Activated gamma-delta T cell treated with Interleukin-2 at 50 U/mL for 16 hours (primary cell): ENCODE measurements around the gene FKRP.

Experiments
- DNase-seq: peaks from one replicate; pipeline ENCODE4 v3.0.0-alpha.2; 2020

FKRP gene

DNA sequence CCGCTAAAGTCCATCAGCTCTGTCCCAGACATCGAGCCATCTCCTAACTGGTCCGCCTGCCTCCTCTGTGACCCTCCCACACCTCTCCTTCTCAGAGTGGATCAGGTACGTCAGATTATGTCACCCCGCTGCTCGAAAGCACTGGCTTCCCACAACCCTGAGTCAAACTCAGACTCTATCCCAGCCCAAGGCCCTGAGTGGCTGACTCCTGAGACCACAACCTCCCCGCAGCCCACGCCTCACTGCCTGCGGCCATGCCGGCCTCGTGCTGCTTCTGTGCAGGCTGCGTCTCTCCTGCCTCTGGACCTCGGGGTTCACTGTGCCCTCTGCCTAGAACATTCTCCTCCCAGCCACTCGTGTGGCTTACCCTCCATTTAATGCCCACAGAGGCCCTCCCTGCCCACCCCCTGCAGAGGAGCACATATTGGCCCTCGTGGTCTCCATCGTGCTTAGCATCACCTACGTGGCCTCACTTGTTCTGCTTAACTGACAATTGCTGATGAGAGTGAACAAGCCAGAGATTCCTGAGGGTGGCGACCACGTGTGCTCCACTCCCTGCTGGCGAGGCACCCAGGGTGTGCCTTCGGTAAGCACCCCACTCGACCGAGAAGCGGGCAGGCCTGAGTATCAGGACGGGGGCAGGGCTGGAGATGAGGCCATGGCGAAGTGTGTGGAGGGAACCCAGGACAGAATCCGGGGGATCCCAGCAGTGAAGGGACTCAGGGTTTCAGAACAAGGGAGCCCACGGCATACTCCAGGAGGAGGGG lies 13.5 kb upstream of the FKRP start:
- DNase-seq: no peak

DNA sequence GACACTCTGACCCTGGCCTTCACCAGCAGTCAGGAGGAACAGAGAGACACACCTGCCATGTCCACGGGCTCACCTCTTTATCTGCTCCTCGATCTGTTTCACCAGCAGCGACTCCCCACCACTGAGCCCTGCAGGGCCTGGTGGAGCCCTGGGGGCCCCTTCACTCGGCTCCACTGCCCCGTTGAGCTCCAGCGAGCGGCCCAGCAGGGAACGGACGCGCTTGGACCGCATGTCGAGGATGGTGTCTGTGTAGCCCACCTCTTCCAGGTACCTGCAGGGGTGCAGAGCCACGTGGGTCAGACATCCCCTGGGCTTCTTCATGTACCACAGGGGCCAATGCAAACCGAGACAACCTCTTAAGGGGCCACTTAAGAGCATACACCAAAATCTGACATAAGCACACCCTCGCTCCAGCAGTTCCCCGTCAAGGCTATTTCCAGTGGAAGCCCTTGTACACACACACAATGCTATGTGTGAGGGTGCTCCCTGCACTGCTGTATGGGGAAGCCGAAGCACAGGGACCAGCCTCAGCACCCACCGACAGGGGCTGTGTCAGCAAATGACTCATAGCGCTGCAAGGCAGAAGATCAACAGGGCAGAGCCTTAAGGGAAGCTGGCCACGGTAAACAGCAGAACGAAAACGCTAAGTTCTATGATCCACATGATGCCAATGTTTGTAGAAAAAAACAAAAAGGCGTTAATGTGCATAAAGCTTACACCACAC lies 12.7 kb upstream of the FKRP start:
- DNase-seq: no peak

DNA sequence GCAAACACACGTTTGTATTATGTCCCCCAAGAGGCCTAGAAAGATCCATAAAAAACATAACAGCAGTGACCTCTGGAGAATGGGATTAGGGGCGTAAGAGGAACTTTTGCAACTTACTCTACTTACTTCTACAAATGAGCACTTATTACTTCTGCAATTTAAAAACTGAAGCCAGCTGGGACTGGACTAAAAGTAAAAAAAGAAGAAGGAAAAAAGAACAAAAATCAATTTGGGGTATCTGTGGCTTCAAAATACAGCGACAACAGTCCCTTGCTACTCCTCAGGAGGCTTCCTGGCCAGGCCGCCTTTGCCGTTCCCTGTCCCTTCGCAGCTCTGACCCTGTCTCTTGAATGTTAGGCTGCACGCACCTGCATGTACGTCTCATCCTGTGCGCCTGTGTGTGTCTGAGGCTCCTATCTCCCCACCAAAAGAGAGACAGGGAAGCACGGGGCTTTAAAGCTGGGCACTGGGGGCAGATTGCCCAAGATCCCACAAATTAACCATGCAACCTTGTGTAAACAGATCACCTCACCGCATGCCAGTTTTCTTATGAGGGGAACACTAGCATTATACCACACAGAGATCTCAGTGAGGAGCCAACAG lies 12.1 kb upstream of the FKRP start:
- DNase-seq: no peak

DNA sequence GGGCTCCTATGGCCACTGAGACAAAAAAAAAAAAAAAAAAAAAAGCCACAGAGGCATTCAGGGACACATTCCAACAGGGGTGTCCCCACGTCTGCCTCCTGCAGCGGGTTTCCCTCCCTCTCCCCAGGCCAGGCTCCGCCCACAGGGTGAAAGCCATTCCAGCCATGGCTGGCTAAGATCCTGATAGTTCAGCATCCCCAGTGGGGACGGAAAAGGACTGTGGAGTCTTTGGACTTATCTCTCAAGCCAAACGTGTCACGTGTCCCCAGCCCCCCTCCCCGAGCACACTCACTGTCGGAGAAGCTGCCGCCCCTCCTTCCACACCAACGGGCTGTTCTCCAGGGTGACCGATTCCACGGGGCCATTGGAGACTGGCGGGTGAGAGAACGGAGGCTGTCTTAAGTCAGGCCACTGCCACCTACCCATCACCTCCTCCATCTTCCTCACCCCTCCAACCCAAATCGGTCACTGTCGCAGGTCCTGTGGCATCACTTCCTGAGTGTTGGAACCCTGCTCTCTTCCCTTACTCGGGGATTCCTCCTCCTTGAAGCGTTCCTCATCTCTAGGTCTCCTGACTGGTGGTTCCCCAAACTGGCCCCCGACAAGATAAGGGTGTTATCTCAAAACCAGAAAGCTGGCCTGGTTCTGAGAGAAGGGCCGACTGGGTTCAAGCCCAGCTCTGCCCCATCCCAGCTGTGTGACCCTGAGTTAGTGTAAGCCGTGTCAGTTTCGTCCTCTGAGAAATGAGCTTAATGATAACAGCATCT lies 9.1 kb upstream of the FKRP start:
- DNase-seq: no peak

DNA sequence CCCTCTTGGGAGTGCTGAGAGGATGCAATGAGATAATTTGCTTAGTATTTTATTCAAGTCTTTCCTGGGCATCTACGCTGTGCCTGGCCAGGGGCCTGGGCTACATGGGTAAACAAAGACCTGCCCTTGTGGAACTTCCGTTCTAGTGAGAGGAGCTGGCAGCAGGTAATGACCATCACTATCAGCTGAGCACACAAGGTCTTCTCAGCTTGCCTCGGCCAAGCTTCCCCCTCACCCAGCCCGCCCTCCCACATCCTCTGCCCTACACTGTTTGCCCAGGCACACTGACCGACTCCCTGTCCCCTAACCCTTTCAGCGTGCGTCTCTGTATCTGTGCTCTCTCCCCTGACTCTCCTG lies 8.6 kb upstream of the FKRP start:
- DNase-seq: no peak

DNA sequence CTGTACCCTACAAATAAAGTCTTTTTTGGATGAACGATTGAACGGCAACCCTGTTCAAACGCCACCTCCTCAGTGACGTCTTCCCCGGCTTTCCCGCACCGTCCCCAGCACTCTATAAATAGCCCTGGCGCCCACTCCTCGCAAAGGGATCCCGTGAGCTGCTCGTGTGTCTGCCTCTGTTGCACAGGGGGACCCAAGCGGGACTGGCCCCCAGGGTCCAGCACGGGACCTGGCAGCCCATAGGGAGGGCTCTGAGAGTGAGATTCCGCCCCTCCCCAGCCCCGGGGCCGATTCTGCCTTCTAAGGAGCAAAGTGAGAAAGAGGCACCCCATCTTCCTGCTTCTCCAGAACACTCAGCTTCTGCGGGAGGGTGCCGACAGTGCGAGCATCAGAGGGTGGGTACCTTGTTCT lies 8.1 kb upstream of the FKRP start:
- no peak for DNase-seq

DNA sequence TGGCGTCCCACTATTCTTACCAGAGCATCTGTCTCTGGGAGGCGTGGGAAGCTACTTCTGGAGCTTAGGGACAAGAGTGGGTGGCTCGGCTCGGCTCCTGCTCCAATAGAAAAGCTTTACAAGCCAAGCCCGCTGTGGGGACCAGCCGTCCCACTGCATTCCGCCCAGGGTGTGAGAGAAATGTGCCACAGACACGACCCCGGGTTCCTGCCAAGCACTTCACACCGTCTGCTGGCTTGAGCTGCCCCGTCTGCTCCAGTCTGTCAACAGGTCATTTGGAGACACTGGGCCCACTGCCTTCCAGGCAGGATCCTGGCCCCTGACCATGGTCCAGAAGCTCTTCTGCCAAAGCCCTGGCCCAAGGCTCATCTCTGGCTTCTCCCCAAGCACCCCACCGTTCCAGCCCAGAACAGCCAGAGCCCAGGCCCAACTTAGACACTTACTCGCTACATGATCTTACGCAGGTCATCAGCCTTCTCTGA lies 6.5 kb upstream of the FKRP start:
- DNase-seq: no peak

DNA sequence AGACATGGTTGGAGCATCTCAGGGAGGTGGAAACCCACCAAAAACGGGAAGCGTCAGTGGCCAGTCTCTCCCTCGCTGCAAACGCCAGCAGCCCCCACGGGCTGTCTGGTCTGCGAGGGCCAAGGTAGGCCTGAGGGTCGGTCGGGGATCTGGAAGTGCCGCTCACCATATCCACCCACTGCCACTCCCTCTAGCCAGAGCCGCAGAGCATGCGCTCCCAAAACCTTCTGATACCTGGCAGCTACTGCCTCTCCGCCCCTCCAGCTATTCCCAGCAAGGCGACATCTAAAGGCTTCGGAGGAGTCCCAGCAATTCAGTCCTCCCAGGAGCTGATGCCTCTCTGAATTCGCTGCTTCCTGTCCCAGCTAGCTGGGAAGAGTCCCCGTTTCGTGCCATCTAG lies 4.4 kb upstream of the FKRP start:
- no peak for DNase-seq

DNA sequence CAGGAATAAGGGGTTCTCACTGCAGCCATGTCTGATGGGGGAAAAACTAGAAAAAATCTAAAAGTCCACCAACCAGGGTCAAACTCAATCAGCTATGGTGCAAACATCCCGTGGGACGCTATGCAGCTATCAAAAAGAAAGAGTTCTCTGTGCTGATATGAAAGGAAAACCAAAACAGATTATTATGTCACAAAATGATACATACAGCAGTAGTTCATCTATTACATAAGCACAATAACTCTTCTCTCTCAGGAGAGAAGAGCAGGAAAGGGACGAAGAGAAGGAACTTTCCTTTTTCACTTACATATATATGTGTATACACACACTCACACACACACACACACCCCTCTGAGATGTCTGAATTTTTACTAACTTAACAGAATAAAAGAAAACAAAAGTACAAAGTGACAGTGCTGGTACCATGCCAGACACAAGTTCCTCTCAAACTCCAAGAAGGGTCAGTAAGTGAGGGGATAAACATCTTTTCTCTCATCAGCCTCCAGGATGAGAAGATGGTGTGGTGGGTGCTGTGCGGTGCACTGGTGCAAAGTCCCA lies 2.9 kb upstream of the FKRP start:
- DNase-seq: no peak

DNA sequence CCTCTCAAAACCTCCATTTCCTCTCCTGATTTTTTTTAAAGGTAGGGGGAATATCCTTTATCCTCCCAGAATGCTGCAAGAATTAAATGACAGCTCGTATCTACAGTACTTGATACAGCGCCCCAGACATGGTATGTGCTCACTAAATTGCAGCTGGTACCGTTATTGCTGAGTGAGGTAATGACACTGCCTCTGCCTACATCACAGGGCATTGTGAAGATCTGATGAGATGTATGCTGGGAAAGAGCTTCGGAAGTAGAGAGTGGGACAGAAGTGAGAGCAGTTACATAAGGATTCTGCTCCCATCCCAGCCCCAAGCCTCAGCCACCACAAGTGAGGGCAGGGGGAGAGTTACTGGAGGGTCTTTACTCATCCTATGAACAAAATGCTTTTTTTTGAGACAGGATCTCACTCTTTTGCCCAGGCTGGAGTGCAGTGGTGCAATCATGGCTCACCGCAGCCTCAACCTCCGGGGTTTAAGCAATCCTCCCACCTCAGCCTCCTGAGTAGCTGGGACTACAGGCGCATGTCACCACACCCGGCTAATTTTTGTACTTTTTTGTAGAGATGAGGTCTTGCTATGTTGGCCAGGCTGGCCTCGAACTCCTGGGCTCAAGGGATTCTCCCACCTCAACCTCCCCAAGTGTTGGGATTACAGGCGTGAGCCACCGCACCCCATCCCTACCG lies 1.7 kb upstream of the FKRP start:
- no peak for DNase-seq

DNA sequence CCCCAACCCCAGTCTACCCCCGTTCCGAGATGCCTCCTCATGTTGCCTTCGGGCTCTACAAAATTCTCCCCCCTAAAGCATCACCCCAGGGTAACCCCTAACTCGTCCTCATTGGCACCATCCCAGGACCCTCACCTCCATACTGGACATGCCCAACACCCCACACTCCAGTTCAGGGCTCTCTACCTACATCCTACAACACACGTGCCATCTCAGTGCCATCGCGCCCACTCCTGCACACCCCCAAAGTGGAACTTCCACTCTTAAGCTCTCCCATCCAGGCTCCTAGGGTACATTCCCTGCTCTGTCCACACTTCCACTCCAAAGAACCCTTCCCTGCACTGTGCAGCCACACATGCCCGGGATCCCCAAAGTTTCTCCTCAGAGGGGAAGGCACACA lies 827 bp upstream of the FKRP start:
- no peak for DNase-seq

DNA sequence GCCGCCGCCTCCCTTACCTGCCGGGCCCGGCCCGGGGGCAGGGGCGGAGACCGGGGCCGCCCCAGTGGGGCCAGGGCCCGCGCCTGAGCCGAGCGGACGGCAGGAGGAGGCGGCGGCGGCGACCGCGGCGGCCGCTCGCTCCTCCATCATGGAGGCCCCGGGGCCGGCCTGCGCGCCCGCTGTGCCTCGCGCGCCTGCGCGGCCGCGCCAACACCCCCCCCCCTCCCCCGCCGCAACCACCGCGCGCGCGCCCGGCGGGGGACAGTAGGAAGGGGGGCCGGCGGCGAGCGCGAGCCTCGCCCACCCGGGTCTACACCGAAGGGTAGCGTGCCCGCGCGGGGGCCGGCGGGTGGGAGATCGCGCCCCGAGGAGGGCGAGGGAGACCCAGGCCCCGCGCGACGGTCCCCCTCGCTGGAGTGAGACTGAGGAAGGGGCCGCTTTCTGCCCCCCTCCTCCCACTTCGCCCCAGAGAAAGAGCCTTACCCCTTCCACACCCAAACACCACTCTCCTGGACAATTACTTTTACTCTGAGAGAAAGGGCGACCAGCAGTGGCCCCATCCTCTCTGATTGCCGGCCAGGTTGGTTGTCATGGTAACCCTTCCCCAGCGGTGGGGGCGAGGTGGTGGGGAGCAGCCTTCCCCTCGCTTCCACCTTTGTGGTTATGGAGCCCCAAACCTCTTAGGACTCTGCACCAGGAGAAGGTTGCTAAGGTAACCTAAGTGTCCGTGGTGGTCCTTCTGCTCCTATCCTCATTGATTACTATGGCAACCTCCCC lies 612 bp downstream of the FKRP start, which contains the start of gene STRN4:
Gene STRN4, minus strand, starts transcription at position 170 of the 777 bp plus-strand sequence. Its CDS starts 20 bp downstream, at position 150.
- peak; percentile 52 for DNase-seq

DNA sequence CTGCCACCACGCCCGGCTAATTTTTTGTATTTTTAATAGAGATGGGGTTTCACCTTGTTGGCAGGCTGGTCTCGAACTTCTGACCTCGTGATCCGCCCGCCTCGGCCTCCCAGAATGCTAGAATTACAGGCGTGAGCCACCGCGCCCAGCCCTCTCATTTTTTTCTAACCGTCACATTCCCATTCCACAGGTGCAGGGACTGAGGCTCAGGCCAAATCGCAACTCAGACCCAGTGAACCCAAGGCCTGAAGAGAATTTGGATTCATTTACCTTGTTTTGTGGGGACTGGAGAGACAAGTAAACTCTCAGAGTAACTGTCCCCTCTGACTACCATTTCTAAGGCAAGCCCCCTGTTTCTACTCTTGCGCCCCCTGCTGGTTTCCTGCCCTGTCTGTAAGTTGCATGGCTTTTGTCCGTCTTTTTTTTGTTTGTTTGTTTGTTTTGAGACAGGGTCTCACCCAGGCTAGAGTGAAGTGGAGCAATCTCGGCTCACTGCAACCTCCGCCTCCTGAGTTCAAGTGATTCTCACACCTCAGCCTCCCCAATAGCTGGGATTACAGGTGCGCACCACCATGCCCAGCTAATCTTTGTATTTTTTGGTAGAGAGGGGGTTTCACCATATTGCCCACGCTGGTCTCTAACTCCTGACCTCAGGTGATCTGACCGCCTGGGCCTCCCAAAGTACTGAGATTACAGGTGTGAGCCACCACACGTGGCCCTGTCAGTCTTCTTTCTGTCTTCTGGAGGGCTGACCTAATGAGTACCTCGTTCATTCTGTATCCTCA lies 2.7 kb downstream of the FKRP start:
- DNase-seq: peak; percentile 78

DNA sequence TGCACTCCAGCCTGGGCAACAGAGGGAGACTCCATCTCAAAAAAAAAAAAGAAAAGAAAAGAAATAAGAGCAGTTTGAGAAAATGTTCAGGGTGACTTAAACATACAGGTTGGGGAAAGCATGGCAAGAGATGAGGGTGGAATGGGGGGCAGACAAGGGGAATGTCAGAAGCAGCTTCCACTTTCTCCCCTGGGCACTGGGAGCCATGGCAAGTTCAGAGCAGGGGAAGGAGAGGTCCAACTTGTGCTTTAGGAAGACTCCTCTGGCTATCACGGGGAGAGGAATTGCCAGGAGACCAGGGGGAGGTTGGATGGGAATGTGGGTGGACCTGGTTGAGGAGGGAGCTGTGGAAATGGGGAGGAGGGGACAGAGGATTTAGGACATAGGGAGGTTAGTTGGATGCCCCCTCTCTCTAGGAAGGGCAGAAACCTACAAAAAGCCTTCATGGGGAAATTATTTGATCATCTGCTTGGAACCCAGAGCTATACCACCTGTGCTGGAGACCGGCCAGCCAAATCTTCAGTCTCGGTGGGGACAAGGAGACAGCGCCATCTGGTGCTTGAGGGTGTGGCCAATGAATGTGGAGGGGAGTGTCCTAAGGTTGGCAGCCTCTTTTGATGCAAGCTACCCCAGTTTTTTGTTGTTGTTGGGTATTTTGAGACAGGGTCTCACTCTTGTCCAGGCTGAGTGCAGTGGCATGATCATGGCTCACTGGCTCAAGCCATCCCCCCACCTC lies 7.7 kb downstream of the FKRP start:
- DNase-seq: peak; percentile 64

DNA sequence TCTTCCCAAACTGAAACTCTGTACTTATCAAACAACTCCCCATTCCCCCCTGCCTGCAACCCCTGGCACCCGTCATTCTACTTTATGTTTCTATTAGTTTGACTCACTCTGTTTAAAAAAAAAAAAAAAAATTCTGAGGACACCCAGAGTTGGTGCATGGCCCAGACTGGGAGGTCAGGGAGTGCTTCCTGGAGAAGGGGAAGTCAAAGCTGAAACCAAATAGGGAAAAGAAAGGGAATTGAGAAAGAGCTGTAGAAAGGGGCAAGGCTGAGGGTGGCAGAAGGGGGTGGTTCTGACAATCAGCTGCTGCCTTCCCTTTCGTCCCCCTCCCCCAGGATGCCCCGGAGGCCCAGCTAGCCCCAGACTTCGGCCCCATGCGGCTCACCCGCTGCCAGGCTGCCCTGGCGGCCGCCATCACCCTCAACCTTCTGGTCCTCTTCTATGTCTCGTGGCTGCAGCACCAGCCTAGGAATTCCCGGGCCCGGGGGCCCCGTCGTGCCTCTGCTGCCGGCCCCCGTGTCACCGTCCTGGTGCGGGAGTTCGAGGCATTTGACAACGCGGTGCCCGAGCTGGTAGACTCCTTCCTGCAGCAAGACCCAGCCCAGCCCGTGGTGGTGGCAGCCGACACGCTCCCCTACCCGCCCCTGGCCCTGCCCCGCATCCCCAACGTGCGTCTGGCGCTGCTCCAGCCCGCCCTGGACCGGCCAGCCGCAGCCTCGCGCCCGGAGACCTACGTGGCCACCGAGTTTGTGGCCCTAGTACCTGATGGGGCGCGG lies 9.4 kb downstream of the FKRP start:
- no peak for DNase-seq

DNA sequence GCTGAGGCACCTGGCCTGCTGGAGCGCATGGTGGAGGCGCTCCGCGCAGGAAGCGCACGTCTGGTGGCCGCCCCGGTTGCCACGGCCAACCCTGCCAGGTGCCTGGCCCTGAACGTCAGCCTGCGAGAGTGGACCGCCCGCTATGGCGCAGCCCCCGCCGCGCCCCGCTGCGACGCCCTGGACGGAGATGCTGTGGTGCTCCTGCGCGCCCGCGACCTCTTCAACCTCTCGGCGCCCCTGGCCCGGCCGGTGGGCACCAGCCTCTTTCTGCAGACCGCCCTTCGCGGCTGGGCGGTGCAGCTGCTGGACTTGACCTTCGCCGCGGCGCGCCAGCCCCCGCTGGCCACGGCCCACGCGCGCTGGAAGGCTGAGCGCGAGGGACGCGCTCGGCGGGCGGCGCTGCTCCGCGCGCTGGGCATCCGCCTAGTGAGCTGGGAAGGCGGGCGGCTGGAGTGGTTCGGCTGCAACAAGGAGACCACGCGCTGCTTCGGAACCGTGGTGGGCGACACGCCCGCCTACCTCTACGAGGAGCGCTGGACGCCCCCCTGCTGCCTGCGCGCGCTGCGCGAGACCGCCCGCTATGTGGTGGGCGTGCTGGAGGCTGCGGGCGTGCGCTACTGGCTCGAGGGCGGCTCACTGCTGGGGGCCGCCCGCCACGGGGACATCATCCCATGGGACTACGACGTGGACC lies 10.1 kb downstream of the FKRP start:
- DNase-seq: no peak

DNA sequence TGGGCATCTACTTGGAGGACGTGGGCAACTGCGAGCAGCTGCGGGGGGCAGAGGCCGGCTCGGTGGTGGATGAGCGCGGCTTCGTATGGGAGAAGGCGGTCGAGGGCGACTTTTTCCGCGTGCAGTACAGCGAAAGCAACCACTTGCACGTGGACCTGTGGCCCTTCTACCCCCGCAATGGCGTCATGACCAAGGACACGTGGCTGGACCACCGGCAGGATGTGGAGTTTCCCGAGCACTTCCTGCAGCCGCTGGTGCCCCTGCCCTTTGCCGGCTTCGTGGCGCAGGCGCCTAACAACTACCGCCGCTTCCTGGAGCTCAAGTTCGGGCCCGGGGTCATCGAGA lies 10.7 kb downstream of the FKRP start:
- no peak for DNase-seq

DNA sequence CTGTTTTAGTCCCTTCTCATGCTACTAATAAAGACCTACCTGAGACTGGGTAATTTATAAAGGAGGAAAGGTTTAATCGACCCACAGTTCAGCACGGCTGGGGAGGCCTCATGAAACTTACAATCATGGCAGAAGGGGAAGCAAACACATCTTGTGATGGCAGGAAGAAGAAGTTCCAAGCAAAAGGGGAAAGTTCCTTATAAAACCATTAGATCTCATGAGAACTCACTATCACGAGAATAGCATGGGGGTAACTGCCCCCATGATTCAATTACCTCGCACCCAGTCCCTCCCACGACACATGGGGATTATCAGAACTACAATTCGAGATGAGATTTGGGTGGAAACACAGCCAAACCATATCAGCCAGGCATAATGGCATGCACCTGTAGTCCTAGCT lies 13.3 kb downstream of the FKRP start:
- DNase-seq: no peak
